NCI-H146 treated with DMSO at 0.1 percent for 48 hours (cell line): Measurements from ENCODE around the gene PPM1H.
"Not testable (repeated sequence)": the region's sequence is repeated elsewhere in the genome, so short reads cannot be mapped to it uniquely, and the experiment has no call there.

ENCODE experiments used
- DNase-seq: peaks from one replicate; lab custom pipeline; 2025; ENCODE audit not compliant: unreplicated experiment; lab: John Stamatoyannopoulos, UW

Gene PPM1H

GRCh38 chr12:62771828-62772227, 163.1 kb downstream of the PPM1H start:
- DNase-seq: no peak

- no peak for DNase-seq
These were observed 164.6 kb downstream of the PPM1H start for GRCh38 chr12:62770381-62770780.

GRCh38 chr12:62769076-62769619, 165.8 kb downstream of the PPM1H start:
- no peak for DNase-seq

- DNase-seq: no peak
These were observed 167.0 kb downstream of the PPM1H start for GRCh38 chr12:62767946-62768345.

- no peak for DNase-seq
These were observed 167.5 kb downstream of the PPM1H start for GRCh38 chr12:62767496-62767895.

- DNase-seq: no peak
These were observed 168.5 kb downstream of the PPM1H start for GRCh38 chr12:62766496-62766895.

GRCh38 chr12:62763861-62764645, 170.9 kb downstream of the PPM1H start:
- no peak for DNase-seq

- no peak for DNase-seq
These were observed 171.6 kb downstream of the PPM1H start for GRCh38 chr12:62763312-62763711.

GRCh38 chr12:62762645-62763044, 172.3 kb downstream of the PPM1H start:
- DNase-seq: no peak

GRCh38 chr12:62761658-62762057, 173.3 kb downstream of the PPM1H start:
- DNase-seq: no peak

- no peak for DNase-seq
These were observed 174.2 kb downstream of the PPM1H start for GRCh38 chr12:62760779-62761178.

- not testable (repeated sequence) for DNase-seq
These were observed 174.6 kb downstream of the PPM1H start for GRCh38 chr12:62760341-62760740.

GRCh38 chr12:62758216-62758615, 176.7 kb downstream of the PPM1H start:
- no peak for DNase-seq

GRCh38 chr12:62757048-62757447, 177.9 kb downstream of the PPM1H start:
- no peak for DNase-seq

GRCh38 chr12:62754706-62755105, 180.2 kb downstream of the PPM1H start:
- no peak for DNase-seq

- no peak for DNase-seq
These were observed 183.2 kb downstream of the PPM1H start for GRCh38 chr12:62751810-62752155.

- no peak for DNase-seq
These were observed 183.8 kb downstream of the PPM1H start for GRCh38 chr12:62750941-62751809.

- DNase-seq: no peak
These were observed 185.4 kb downstream of the PPM1H start for GRCh38 chr12:62749586-62749985.

GRCh38 chr12:62748941-62749468, 185.9 kb downstream of the PPM1H start:
- DNase-seq: no peak

GRCh38 chr12:62744551-62744950, 190.4 kb downstream of the PPM1H start:
- no peak for DNase-seq

- no peak for DNase-seq
These were observed 195.5 kb downstream of the PPM1H start for GRCh38 chr12:62739266-62740015.
